Common myeloid progenitor, CD34-positive (primary cell): ENCODE results near the gene CADM4.
A peak's percentile ranks its signal among the peaks of the same experiment; 100 is the strongest.

Experiments
- CTCF ChIA-PET: fragments of 350-600 bp; sonication (Branson Sonifier 250); formaldehyde crosslinking; loops from one replicate; lab custom pipeline; 2021; ENCODE audit warnings: antibody characterized with exemption; lab: Charles Lee
- POLR2A ChIA-PET: fragments of 350-600 bp; sonication (Branson Sonifier 250); formaldehyde crosslinking; loops from one replicate; lab custom pipeline; 2021; ENCODE audit warnings: antibody characterized with exemption; lab: Charles Lee
- DNase-seq, 3 donors: peaks; one replicate each; pipeline versions ENCODE4 v3.0.0 to v3.0.0-alpha.2; 2013
- H3K27ac ChIP-seq, 2 experiments: 1 replicate in 1 of 2; 2 replicates in 1 of 2; pipeline ENCODE4 v1.7.0; 2013; ENCODE audit warnings: inconsistent platforms in 2 of 2, low read length in 2 of 2, mild to moderate bottlenecking in 2 of 2, low read depth in 1 of 2, moderate library complexity in 1 of 2; ENCODE audit not compliant: severe bottlenecking in 2 of 2, insufficient read depth in 1 of 2, poor library complexity in 1 of 2
- H3K27me3 ChIP-seq, 5 experiments: replicated peaks in 2 of 5; 1 replicate in 3 of 5; 2 replicates in 2 of 5; pipeline versions ENCODE4 v1.6.1 to v1.7.0; 2013; ENCODE audit warnings: low read length in 4 of 5, mild to moderate bottlenecking in 2 of 5, moderate library complexity in 2 of 5, inconsistent platforms in 1 of 5; ENCODE audit not compliant: insufficient read depth in 5 of 5, control insufficient read depth in 4 of 5
- H3K36me3 ChIP-seq, 4 experiments: 1 replicate in 2 of 4; 2 replicates in 2 of 4; pipeline versions ENCODE4 v1.6.1 to v1.7.0; 2013; ENCODE audit warnings: low read length in 3 of 4, control low read depth in 1 of 4, mild to moderate bottlenecking in 1 of 4; ENCODE audit not compliant: control insufficient read depth in 4 of 4, insufficient read depth in 4 of 4
- H3K4me1 ChIP-seq, 4 experiments: 1 replicate in 3 of 4; 2 replicates in 1 of 4; pipeline versions ENCODE4 v1.6.1 to v1.7.1; 2013; ENCODE audit warnings: low read length in 3 of 4, mild to moderate bottlenecking in 3 of 4, control low read depth in 1 of 4, inconsistent platforms in 1 of 4, moderate library complexity in 1 of 4; ENCODE audit not compliant: control insufficient read depth in 4 of 4, insufficient read depth in 4 of 4; ENCODE audit errors: control extremely low read depth in 1 of 4
- H3K4me3 ChIP-seq, 7 experiments: 1 replicate in 4 of 7; 2 replicates in 3 of 7; pipeline versions ENCODE4 v1.5.1 to v1.7.0; 2013; ENCODE audit warnings: mild to moderate bottlenecking in 7 of 7, low read length in 6 of 7, moderate library complexity in 6 of 7, inconsistent platforms in 2 of 7, low read depth in 2 of 7, control low read depth in 1 of 7; ENCODE audit not compliant: insufficient read depth in 4 of 7, control insufficient read depth in 1 of 7; ENCODE audit errors: extremely low read depth in 1 of 7
- H3K9me3 ChIP-seq, 5 experiments: 1 replicate in 4 of 5; 2 replicates in 1 of 5; pipeline versions ENCODE4 v1.6.1 to v1.7.1; 2013; ENCODE audit warnings: low read length in 4 of 5, mild to moderate bottlenecking in 2 of 5, inconsistent platforms in 1 of 5, low read depth in 1 of 5, moderate library complexity in 1 of 5; ENCODE audit not compliant: control insufficient read depth in 4 of 5, insufficient read depth in 2 of 5; ENCODE audit errors: control extremely low read depth in 1 of 5
- WGBS: methylation state at CpG from one replicate; pipeline ENCODE4 v1.1.5; 2013; ENCODE audit not compliant: insufficient coverage; 5-methylcytosine and 5-hydroxymethylcytosine counted together

CADM4 gene

GRCh38 chr19:43596842-43597461 is 42.7 kb downstream of the CADM4 start:
- ChIA-PET CTCF (interaction anchor here (0.9 to 14.7 kb wide), 8 partner anchors 8 to 129 kb away, joined by 3 to 247 read pairs (median 6); no protein-coding TSS in a partner anchor), POLR2A (interaction anchor here (0.7 kb wide), 1 partner anchor 43 kb away, joined by 3 read pairs; no protein-coding TSS in a partner anchor)
- no peak for DNase-seq
- Histone ChIP-seq H3K4me1 (peaks cover 23 to 43% (median 36%) of the 10 kb centered on the region in 4 experiments), H3K27me3 (no peaks in the 10 kb centered on the region), H3K36me3 (peaks cover 2 to 50% (median 37%) of the 10 kb centered on the region in 4 experiments), H3K9me3 (no peaks in the 10 kb centered on the region), H3K4me3 (peak overlapping the region; percentile 45 to 98 (median 86)), H3K27ac (peak overlapping the region; percentile 99 to 100)
- 32% methylated on average over 6 of the region's 7 CpGs for WGBS

GRCh38 chr19:43595999-43596841 is 43.4 kb downstream of the CADM4 start, which contains the start of the genes IRGQ and ZNF576:
Gene IRGQ, minus strand, starts transcription at chr19:43596134. Its CDS starts 796 bp downstream, at chr19:43595338.
Gene ZNF576, plus strand, starts transcription at chr19:43596595. Its CDS starts 514 bp downstream, at chr19:43597109.
- ChIA-PET POLR2A (interaction anchor here (0.7 to 2.2 kb wide), 5 partner anchors 14 to 61 kb away, joined by 3 to 6 read pairs (median 3); partner anchors contain the start of genes PINLYP and XRCC1), CTCF (interaction anchor here (1.0 to 14.7 kb wide), 10 partner anchors 9 to 72 kb away, joined by 3 to 247 read pairs (median 6); no protein-coding TSS in a partner anchor)

GRCh38 chr19:43595605-43595998 is 44.0 kb downstream of the CADM4 start:
- under 1% methylated on average over 17 of the region's 18 CpGs for WGBS

More at GRCh38 chr19:43595999-43596841, 43.4 kb downstream of the CADM4 start, which contains the start of the genes IRGQ and ZNF576:
- Histone ChIP-seq H3K36me3 (peaks cover 2 to 50% (median 34%) of the 10 kb centered on the region in 4 experiments), H3K4me3 (peak within 1 kb of the TSS; percentile 74 to 98 (median 92)), H3K27ac (peak within 1 kb of the TSS; percentile 99 to 100), H3K27me3 (no peaks in the 10 kb centered on the region), H3K4me1 (peaks cover 23 to 43% (median 36%) of the 10 kb centered on the region in 4 experiments), H3K9me3 (no peaks in the 10 kb centered on the region)
- DNase-seq: peak; percentile 99 to 100 (median 99)
- 0% methylated on average over 46 of the region's 60 CpGs for WGBS

GRCh38 chr19:43594710-43595604 is 44.7 kb downstream of the CADM4 start:
- Histone ChIP-seq H3K27ac (peak overlapping the region; percentile 72 to 100), H3K27me3 (no peaks in the 10 kb centered on the region), H3K9me3 (no peaks in the 10 kb centered on the region), H3K4me1 (peaks cover 23 to 45% (median 37%) of the 10 kb centered on the region in 4 experiments), H3K4me3 (peak overlapping the region; percentile 74 to 98 (median 92)), H3K36me3 (peaks cover under 1 to 40% (median 27%) of the 10 kb centered on the region in 4 experiments)
- peak; percentile 63 to 84 (median 82) for DNase-seq
- 0% methylated on average over 64 of the region's 64 CpGs for WGBS
- CTCF ChIA-PET: interaction anchor here (0.7 to 14.7 kb wide), 21 partner anchors 10 to 76 kb away, joined by 3 to 247 read pairs (median 4); partner anchors contain the start of genes ETHE1, PINLYP and XRCC1
- POLR2A ChIA-PET: interaction anchor here (0.6 to 2.2 kb wide), 6 partner anchors 13 to 60 kb away, joined by 3 to 8 read pairs (median 4); no protein-coding TSS in a partner anchor

More at GRCh38 chr19:43595605-43595998, 44.0 kb downstream of the CADM4 start:
- no peak for DNase-seq
- ChIA-PET POLR2A (interaction anchor here (0.7 to 2.2 kb wide), 5 partner anchors 13 to 60 kb away, joined by 3 to 8 read pairs (median 5); partner anchors contain the start of genes PINLYP and XRCC1), CTCF (interaction anchor here (0.8 to 14.7 kb wide), 12 partner anchors 13 to 73 kb away, joined by 3 to 247 read pairs (median 5); partner anchors contain the start of genes PINLYP and XRCC1)
- Histone ChIP-seq H3K4me1 (peaks cover 23 to 43% (median 36%) of the 10 kb centered on the region in 4 experiments), H3K36me3 (peaks cover 2 to 45% (median 29%) of the 10 kb centered on the region in 4 experiments), H3K9me3 (no peaks in the 10 kb centered on the region), H3K27ac (peak overlapping the region; percentile 72 to 100), H3K4me3 (peak overlapping the region; percentile 74 to 98 (median 92)), H3K27me3 (no peaks in the 10 kb centered on the region)

- WGBS: 96% methylated on average over 6 of the region's 10 CpGs
- H3K27ac ChIP-seq: no peak overlapping the region
- ChIA-PET POLR2A (interaction anchor here (0.6 to 2.2 kb wide), 4 partner anchors 35 to 59 kb away, joined by 3 to 8 read pairs (median 6); no protein-coding TSS in a partner anchor), CTCF (interaction anchor here (0.7 to 14.7 kb wide), 20 partner anchors 9 to 75 kb away, joined by 3 to 247 read pairs (median 4); partner anchors contain the start of genes ETHE1, PINLYP and XRCC1)
- peaks cover 0 to 32% (median 22%) of the 10 kb centered on the region in 4 experiments for H3K36me3 ChIP-seq
- H3K9me3 ChIP-seq: no peaks in the 10 kb centered on the region
- no peaks in the 10 kb centered on the region for H3K27me3 ChIP-seq
- peaks cover 23 to 50% (median 41%) of the 10 kb centered on the region in 4 experiments for H3K4me1 ChIP-seq
- H3K4me3 ChIP-seq: peak overlapping the region in 5 of 7 experiments; percentile 84 to 98 (median 92)
- no peak for DNase-seq
Measured at GRCh38 chr19:43594081-43594697, 45.5 kb downstream of the CADM4 start.
